ENCODE data around the gene PPP2R5B.

PPP2R5B gene

DNA sequence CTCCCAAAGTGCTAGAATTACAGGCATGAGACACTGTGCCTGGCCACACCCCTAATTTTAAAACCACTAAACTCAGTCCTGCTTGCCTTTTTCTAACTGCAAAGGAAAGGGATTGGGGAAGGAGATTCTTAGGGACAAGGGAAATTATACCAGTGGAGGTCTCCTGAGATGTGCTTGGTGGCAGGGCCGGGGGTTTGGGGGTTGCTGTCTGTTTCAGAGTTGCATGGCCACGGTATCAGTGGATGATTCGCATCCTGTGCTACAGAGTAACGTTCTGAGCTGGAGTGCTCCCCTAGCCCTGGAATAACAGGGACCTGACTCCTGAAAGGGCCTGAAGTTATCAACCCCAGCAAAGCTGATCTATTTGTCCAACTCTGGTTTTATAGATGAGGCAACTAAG lies 12.1 kb downstream of the PPP2R5B start:
- no peaks in the 10 kb centered on the region for H3K79me2 ChIP-seq (ENCODE audit: control insufficient read depth, insufficient read depth, low read length, poor library complexity)
- H3K4me2 ChIP-seq (ENCODE audit: low read length) = no peak overlapping the region
- H3K14ac ChIP-seq (ENCODE audit: low read length) = no peak overlapping the region
- no peak overlapping the region for H3K23ac ChIP-seq (ENCODE audit: low read length)
- no peak overlapping the region for H2BK120ac ChIP-seq (ENCODE audit: insufficient read depth, low read length, poor library complexity)
- no peaks in the 10 kb centered on the region for H3K79me1 ChIP-seq (ENCODE audit: low read length)
- no peak overlapping the region for H3K18ac ChIP-seq (ENCODE audit: low read length)
- no peak overlapping the region for H3K9ac ChIP-seq (ENCODE audit: low read length)
- no peaks in the 10 kb centered on the region for H3K27me3 ChIP-seq (ENCODE audit: insufficient read depth, low read length)
- no peak overlapping the region for H3K4me3 ChIP-seq (ENCODE audit: low read depth, low read length)
- peaks cover 0 to 7% of the 10 kb centered on the region in 2 experiments for H3K4me1 ChIP-seq (ENCODE audit: control insufficient read depth in 1 of 2, insufficient read depth in 2 of 2, low read length in 2 of 2)
- DNase-seq = no peak
- peaks cover 11 to 15% of the 10 kb centered on the region in 2 experiments for H3K36me3 ChIP-seq (ENCODE audit: control insufficient read depth in 1 of 2, insufficient read depth in 2 of 2, low read length in 2 of 2)
- H3K27ac ChIP-seq (ENCODE audit: low read depth, low read length) = no peak overlapping the region
- H3K4ac ChIP-seq (ENCODE audit: low read depth, low read length) = no peak overlapping the region
- H3K9me3 ChIP-seq (ENCODE audit: insufficient read depth, low read depth, low read length) = peaks cover 2% of the 10 kb centered on the region
- no peak overlapping the region for H4K12ac ChIP-seq (ENCODE audit: low read depth, low read length)
- WGBS (ENCODE audit: extremely low coverage, insufficient coverage, insufficient read length) = no CpG with 5 or more reads among the region's 4 CpGs
- H4K91ac ChIP-seq (ENCODE audit: low read depth, low read length) = no peak overlapping the region
- no peak overlapping the region for H4K8ac ChIP-seq (ENCODE audit: low read depth, low read length)
- no peak overlapping the region for H2BK5ac ChIP-seq (ENCODE audit: low read depth, low read length, poor library complexity)
- H2AK5ac ChIP-seq (ENCODE audit: low read length) = no peak overlapping the region
- no peak overlapping the region for H2BK12ac ChIP-seq (ENCODE audit: low read length)
- H2AFZ ChIP-seq (ENCODE audit: insufficient read depth, low read length, poor library complexity) = no peak overlapping the region

DNA sequence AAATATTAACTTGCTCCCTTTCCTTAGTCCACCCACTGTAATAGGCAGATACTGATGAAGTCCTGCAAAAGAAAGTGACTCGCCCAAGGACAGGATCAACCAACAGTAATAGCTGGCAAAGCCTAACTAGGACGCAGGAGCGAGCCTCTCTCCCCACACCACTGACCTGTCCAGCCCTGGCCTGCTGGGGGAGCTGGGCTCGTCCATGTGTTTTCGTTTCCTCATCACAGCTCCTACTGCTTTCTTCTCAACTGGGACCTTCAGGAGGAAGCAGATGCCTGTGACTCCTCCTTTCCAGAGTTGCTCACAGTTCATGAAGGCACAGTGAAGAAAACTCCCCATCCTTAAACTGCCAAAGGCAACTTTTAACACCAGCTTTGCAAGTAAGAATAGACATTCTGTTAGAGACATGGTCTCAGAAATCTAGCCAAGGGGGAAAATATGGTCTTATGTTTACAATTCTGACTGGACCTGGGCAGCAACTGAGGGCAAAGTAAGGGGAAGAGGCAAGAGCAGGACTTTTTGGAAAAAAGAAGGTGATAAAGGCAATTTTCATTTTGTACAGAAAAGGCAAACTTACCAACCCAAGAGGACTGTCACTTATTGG lies 22.8 kb downstream of the PPP2R5B start:
- Histone ChIP-seq H3K4me1 (ENCODE audit: control insufficient read depth in 1 of 2, insufficient read depth in 2 of 2, low read length in 2 of 2) (no peaks in the 10 kb centered on the region), H2BK12ac (ENCODE audit: low read length) (no peak overlapping the region), H3K18ac (ENCODE audit: low read length) (no peak overlapping the region), H3K4me3 (ENCODE audit: low read depth, low read length) (no peak overlapping the region), H3K4ac (ENCODE audit: low read depth, low read length) (no peak overlapping the region), H3K79me1 (ENCODE audit: low read length) (no peaks in the 10 kb centered on the region), H4K91ac (ENCODE audit: low read depth, low read length) (no peak overlapping the region), H3K27ac (ENCODE audit: low read depth, low read length) (no peak overlapping the region), H3K9me3 (ENCODE audit: insufficient read depth, low read depth, low read length) (no peaks in the 10 kb centered on the region), H3K79me2 (ENCODE audit: control insufficient read depth, insufficient read depth, low read length, poor library complexity) (no peaks in the 10 kb centered on the region), H3K9ac (ENCODE audit: low read length) (no peak overlapping the region), H3K27me3 (ENCODE audit: insufficient read depth, low read length) (peaks cover 2% of the 10 kb centered on the region), H2BK5ac (ENCODE audit: low read depth, low read length, poor library complexity) (no peak overlapping the region), H3K14ac (ENCODE audit: low read length) (no peak overlapping the region), H4K12ac (ENCODE audit: low read depth, low read length) (no peak overlapping the region), H3K36me3 (ENCODE audit: control insufficient read depth in 1 of 2, insufficient read depth in 2 of 2, low read length in 2 of 2) (no peaks in the 10 kb centered on the region), H2AK5ac (ENCODE audit: low read length) (no peak overlapping the region), H4K8ac (ENCODE audit: low read depth, low read length) (no peak overlapping the region), H2BK120ac (ENCODE audit: insufficient read depth, low read length, poor library complexity) (no peak overlapping the region), H2AFZ (ENCODE audit: insufficient read depth, low read length, poor library complexity) (no peak overlapping the region), H3K4me2 (ENCODE audit: low read length) (no peak overlapping the region), H3K23ac (ENCODE audit: low read length) (no peak overlapping the region)
- WGBS (ENCODE audit: extremely low coverage, insufficient coverage, insufficient read length) = no CpG with 5 or more reads among the region's 5 CpGs
- peak in 1 of 2 donors; percentile 15 for DNase-seq

DNA sequence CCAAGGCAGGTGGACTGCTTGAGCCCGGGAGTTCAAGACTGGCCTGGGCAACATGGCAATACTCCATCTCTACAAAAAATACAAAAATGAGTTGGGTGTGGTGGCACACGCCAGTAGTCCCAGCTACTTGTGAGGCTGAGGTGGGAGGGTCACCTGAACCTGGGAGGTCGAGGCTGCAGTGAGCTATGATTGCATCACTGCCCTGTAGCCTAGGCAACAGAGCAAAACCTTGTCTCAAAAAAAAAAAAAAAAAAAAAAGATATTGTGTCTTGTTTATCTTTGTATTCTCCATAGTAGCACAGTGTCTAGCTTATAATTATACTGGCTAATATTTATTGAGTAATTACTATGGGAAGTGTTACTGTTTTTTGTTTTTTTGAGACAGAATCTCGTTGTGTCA lies 27.0 kb downstream of the PPP2R5B start:
- Histone ChIP-seq H2BK12ac (ENCODE audit: low read length) (no peak overlapping the region), H3K79me1 (ENCODE audit: low read length) (no peaks in the 10 kb centered on the region), H2BK5ac (ENCODE audit: low read depth, low read length, poor library complexity) (no peak overlapping the region), H3K27me3 (ENCODE audit: insufficient read depth, low read length) (no peaks in the 10 kb centered on the region), H3K9me3 (ENCODE audit: insufficient read depth, low read depth, low read length) (no peaks in the 10 kb centered on the region), H3K4me2 (ENCODE audit: low read length) (no peak overlapping the region), H3K9ac (ENCODE audit: low read length) (no peak overlapping the region), H3K4me1 (ENCODE audit: control insufficient read depth in 1 of 2, insufficient read depth in 2 of 2, low read length in 2 of 2) (no peaks in the 10 kb centered on the region), H2BK120ac (ENCODE audit: insufficient read depth, low read length, poor library complexity) (no peak overlapping the region), H2AK5ac (ENCODE audit: low read length) (no peak overlapping the region), H4K8ac (ENCODE audit: low read depth, low read length) (no peak overlapping the region), H3K36me3 (ENCODE audit: control insufficient read depth in 1 of 2, insufficient read depth in 2 of 2, low read length in 2 of 2) (no peaks in the 10 kb centered on the region), H3K18ac (ENCODE audit: low read length) (no peak overlapping the region), H2AFZ (ENCODE audit: insufficient read depth, low read length, poor library complexity) (no peak overlapping the region), H4K91ac (ENCODE audit: low read depth, low read length) (no peak overlapping the region), H3K79me2 (ENCODE audit: control insufficient read depth, insufficient read depth, low read length, poor library complexity) (no peaks in the 10 kb centered on the region), H3K4ac (ENCODE audit: low read depth, low read length) (no peak overlapping the region), H3K27ac (ENCODE audit: low read depth, low read length) (no peak overlapping the region), H3K14ac (ENCODE audit: low read length) (no peak overlapping the region), H3K23ac (ENCODE audit: low read length) (no peak overlapping the region), H3K4me3 (ENCODE audit: low read depth, low read length) (no peak overlapping the region), H4K12ac (ENCODE audit: low read depth, low read length) (no peak overlapping the region)
- WGBS (ENCODE audit: extremely low coverage, insufficient coverage, insufficient read length) = no CpG with 5 or more reads among the region's 4 CpGs
- DNase-seq = no peak

DNA sequence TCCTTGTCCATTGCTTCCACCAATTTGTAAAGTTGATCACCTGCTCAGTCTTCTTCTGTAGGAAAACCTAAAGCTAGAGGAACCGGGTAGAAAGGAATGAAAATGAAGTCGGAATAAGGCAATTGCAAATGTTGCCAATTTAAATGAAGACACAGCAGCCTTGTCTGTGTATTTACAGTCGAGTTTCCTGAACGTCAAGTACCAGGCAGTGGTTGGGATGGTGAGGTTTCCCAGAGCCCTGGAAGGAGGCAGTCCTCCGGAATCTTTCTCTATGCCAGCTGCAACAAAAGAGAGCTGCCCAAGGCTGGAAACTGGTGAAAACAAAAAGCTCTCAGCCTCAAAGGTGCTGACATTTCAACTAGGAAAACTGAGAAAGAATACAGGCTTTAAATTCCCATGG lies 29.7 kb downstream of the PPP2R5B start:
- Histone ChIP-seq H2AFZ (ENCODE audit: insufficient read depth, low read length, poor library complexity) (no peak overlapping the region), H3K9ac (ENCODE audit: low read length) (no peak overlapping the region), H3K79me2 (ENCODE audit: control insufficient read depth, insufficient read depth, low read length, poor library complexity) (no peaks in the 10 kb centered on the region), H3K36me3 (ENCODE audit: control insufficient read depth in 1 of 2, insufficient read depth in 2 of 2, low read length in 2 of 2) (no peaks in the 10 kb centered on the region), H2BK5ac (ENCODE audit: low read depth, low read length, poor library complexity) (no peak overlapping the region), H3K4me3 (ENCODE audit: low read depth, low read length) (no peak overlapping the region), H3K27me3 (ENCODE audit: insufficient read depth, low read length) (no peaks in the 10 kb centered on the region), H3K18ac (ENCODE audit: low read length) (no peak overlapping the region), H3K23ac (ENCODE audit: low read length) (no peak overlapping the region), H4K8ac (ENCODE audit: low read depth, low read length) (no peak overlapping the region), H3K27ac (ENCODE audit: low read depth, low read length) (no peak overlapping the region), H3K4me1 (ENCODE audit: control insufficient read depth in 1 of 2, insufficient read depth in 2 of 2, low read length in 2 of 2) (no peaks in the 10 kb centered on the region), H4K12ac (ENCODE audit: low read depth, low read length) (no peak overlapping the region), H3K4ac (ENCODE audit: low read depth, low read length) (no peak overlapping the region), H2BK120ac (ENCODE audit: insufficient read depth, low read length, poor library complexity) (no peak overlapping the region), H3K79me1 (ENCODE audit: low read length) (no peaks in the 10 kb centered on the region), H2BK12ac (ENCODE audit: low read length) (no peak overlapping the region), H3K4me2 (ENCODE audit: low read length) (no peak overlapping the region), H3K9me3 (ENCODE audit: insufficient read depth, low read depth, low read length) (no peaks in the 10 kb centered on the region), H2AK5ac (ENCODE audit: low read length) (no peak overlapping the region), H4K91ac (ENCODE audit: low read depth, low read length) (no peak overlapping the region), H3K14ac (ENCODE audit: low read length) (no peak overlapping the region)
- no CpG with 5 or more reads among the region's 5 CpGs for WGBS (ENCODE audit: extremely low coverage, insufficient coverage, insufficient read length)
- DNase-seq = no peak

Data from trophoblast cell (in vitro differentiated cells and primary cell).